ENCODE results near the gene IGFBP3.
A peak's percentile ranks its signal among the peaks of the same experiment; 100 is the strongest.
"Not testable (repeated sequence)": the region's sequence is repeated elsewhere in the genome, so short reads cannot be mapped to it uniquely, and the experiment has no call there.

Gene IGFBP3

DNA sequence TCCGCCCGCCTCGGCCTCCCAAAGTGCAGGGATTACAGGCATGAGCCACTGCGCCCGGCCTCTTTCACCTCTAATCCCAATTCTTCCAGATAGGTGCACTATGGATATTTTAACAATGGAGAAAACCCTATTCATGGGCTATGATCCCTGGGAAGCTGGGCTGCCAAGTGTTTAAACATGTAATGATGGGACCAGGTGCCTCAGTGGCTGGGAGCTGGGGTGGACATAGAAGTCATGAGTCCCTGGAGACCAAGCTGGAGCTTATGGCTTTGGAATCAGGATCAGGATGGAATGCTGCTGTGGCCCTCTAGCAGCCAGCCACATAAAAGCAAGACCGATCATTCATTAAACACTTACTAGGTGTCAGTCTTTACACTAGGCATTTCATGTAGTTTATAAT, 41.8 kb upstream of the IGFBP3 start:
- TF ChIP-seq, protein P1, sequence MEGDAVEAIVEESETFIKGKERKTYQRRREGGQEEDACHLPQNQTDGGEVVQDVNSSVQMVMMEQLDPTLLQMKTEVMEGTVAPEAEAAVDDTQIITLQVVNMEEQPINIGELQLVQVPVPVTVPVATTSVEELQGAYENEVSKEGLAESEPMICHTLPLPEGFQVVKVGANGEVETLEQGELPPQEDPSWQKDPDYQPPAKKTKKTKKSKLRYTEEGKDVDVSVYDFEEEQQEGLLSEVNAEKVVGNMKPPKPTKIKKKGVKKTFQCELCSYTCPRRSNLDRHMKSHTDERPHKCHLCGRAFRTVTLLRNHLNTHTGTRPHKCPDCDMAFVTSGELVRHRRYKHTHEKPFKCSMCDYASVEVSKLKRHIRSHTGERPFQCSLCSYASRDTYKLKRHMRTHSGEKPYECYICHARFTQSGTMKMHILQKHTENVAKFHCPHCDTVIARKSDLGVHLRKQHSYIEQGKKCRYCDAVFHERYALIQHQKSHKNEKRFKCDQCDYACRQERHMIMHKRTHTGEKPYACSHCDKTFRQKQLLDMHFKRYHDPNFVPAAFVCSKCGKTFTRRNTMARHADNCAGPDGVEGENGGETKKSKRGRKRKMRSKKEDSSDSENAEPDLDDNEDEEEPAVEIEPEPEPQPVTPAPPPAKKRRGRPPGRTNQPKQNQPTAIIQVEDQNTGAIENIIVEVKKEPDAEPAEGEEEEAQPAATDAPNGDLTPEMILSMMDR (IDR thresholded peaks at IDR 0.05; ENCODE audit: low read depth, low read length), result no peak
- no peak overlapping the region for H3K4me3 ChIP-seq (ENCODE audit: low read depth, low read length)
- in situ Hi-C loops (cut with HindIII; ENCODE audit: low sequenced_read_pairs), result no loop called here
- DNase-seq (ENCODE audit: low read depth, low spot score), result no peak

DNA sequence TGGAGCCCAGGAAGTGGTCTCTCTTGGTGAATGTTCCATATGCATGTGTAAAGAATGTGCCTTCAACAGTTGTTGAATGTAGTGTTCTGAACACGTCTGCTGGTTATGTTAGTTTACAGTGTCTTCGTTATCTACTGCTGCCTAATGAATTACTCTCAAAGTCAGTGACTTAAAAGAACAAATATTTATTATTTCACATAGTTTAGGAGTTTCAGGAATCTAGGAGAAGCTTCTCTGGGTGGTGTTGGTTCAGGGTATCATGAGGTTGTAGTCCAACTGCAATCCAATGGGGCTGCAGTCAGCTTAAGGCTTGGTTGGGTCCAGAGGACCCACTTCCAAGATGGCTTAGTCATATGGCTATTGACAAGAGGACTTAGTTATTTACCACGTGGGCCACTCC, 36.6 kb upstream of the IGFBP3 start:
- in situ Hi-C loops (cut with HindIII; ENCODE audit: low sequenced_read_pairs), result no loop called here

DNA sequence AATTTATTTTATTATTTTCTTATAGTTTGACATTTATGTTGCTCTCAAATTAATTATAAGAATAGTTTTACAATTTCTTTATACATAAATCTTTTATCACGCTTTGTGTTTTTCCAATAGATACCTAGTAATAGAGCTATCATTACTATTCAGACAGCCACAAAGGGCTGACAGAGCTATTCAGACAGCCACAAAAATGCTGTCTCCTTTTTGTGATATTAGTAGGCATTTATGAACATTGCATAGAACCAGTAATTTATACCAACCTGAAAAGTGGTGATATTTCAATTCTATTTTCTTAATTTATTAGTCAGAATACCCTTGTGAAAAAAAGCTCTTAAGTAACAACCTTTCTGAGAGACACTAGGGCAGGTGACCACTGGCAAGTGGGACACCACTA, 34.2 kb upstream of the IGFBP3 start:
- H3K4me3 ChIP-seq (ENCODE audit: low read depth, low read length), result no peak overlapping the region
- peak; percentile 14 for DNase-seq (ENCODE audit: low read depth, low spot score)
- in situ Hi-C loops (cut with HindIII; ENCODE audit: low sequenced_read_pairs), result no loop called here
- TF ChIP-seq, protein P1 (IDR thresholded peaks at IDR 0.05; ENCODE audit: low read depth, low read length), result no peak

More for the DNA sequence above, 36.6 kb upstream of the IGFBP3 start:
- H3K4me3 ChIP-seq (ENCODE audit: low read depth, low read length), result no peak overlapping the region
- DNase-seq (ENCODE audit: low read depth, low spot score), result no peak
- TF ChIP-seq, protein P1 (IDR thresholded peaks at IDR 0.05; ENCODE audit: low read depth, low read length), result no peak

- DNase-seq (ENCODE audit: low read depth, low spot score); in situ Hi-C loops (cut with HindIII; ENCODE audit: low sequenced_read_pairs); H3K4me3 ChIP-seq (ENCODE audit: low read depth, low read length): not testable (repeated sequence)
These were observed 32.0 kb upstream of the IGFBP3 start for GRCh38 chr7:45953055-45953454.

DNA sequence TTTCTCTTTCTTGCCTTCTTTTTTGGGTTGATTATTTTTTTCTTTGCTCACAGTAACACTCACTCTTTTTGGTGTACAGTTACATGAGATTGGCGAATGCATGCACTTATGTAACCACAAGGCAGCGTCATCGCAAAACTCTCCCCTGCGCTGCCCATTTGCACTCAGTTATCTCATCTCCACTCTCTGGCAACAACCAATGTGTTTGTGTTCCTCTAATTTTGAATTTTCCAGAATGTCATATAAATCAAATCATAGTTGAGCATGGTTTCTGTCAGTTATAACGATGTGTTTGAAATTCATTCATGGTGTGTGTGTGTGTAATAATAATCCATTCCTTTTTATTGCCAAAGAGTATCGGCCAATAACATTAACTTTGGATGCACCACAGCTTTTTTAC, 23.0 kb upstream of the IGFBP3 start:
- no peak overlapping the region for H3K4me3 ChIP-seq (ENCODE audit: low read depth, low read length)
- TF ChIP-seq, protein P1 (IDR thresholded peaks at IDR 0.05; ENCODE audit: low read depth, low read length), result no peak
- no peak for DNase-seq (ENCODE audit: low read depth, low spot score)
- in situ Hi-C loops (cut with HindIII; ENCODE audit: low sequenced_read_pairs), result no loop called here

DNA sequence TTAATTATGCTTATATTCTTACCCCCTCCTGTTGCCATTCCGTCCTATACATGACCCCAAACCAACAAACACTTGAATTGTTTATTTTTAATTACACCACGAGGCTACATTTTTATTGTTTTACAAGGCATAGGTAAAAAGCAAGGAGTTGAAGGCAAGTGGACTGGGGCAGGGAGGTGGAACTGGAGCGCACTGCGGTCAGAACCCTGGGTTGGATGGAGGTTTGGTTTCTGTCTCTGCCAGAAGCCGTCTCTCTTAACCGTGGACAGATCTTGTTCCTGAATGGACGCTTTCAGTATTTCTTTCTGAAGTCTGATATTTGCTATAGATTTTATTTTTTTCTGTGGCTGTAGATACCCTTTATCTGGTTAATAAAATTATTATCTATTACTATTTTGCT, 19.9 kb upstream of the IGFBP3 start:
- no peak overlapping the region for H3K4me3 ChIP-seq (ENCODE audit: low read depth, low read length)
- in situ Hi-C loops (cut with HindIII; ENCODE audit: low sequenced_read_pairs), result no loop called here
- no peak for DNase-seq (ENCODE audit: low read depth, low spot score)
- TF ChIP-seq, protein P1 (IDR thresholded peaks at IDR 0.05; ENCODE audit: low read depth, low read length), result no peak

DNA sequence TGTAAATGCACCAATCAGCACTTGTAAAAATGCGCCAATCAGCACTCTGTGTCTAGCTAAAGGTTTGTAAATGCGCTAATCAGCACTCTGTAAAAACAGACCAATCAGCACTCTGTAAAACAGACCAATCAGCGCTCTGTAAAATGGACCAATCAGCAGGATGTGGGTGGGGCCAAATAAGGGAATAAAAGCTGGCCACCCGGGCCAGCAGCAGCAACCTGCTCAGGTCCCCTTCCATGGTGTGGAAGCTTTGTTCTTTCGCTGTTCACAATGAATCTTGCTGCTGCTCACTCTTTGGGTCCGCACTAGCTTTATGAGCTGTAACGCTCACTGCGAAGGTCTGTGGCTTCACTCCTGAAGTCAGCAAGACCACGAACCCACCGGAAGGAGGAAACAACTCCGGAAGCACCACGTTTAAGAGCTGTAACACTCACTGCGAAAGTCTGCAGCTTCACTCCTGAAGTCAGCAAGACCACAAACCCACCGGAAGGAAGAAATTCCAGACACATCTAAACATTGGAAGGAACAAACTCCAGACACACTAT, 19.2 kb upstream of the IGFBP3 start:
- DNase-seq (ENCODE audit: low read depth, low spot score); H3K4me3 ChIP-seq (ENCODE audit: low read depth, low read length); in situ Hi-C loops (cut with HindIII; ENCODE audit: low sequenced_read_pairs): not testable (repeated sequence)

DNA sequence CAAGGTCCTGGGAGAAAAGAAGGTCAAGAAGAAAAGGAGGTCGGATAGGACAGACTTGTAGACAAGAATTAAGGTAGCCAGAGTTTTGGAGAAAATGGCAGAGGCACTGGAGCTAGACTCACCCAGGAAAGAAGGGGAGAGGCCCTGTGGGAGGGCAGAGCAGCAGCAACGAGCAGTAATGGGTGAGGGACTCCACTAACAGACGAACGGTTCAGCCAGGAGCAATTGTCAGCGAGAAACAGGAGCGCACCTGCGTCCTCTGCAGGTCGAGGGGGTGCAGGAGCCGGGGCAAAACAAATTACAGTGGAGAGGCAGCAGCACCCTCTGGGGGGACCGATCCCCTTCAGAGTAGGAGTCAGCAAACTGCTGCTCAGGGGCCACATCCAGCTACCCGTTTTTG, 18.5 kb upstream of the IGFBP3 start:
- no peak for DNase-seq (ENCODE audit: low read depth, low spot score)
- no peak overlapping the region for H3K4me3 ChIP-seq (ENCODE audit: low read depth, low read length)
- TF ChIP-seq, protein P1 (IDR thresholded peaks at IDR 0.05; ENCODE audit: low read depth, low read length), result no peak
- in situ Hi-C loops (cut with HindIII; ENCODE audit: low sequenced_read_pairs), result no loop called here
